Loucy (cell line): ENCODE results near the gene TAB3.

Experiments
- H2AFZ ChIP-seq: fragments of 200-600 bp; sonication (generic); 2 replicates; pipeline ENCODE4 v1.6.0; 2016; ENCODE audit warnings: antibody characterized with exemption, mild to moderate bottlenecking, low read length, moderate library complexity
- H3F3A ChIP-seq: fragments of 200-600 bp; 2 replicates; pipeline ENCODE4 v1.6.0; 2016; ENCODE audit warnings: antibody characterized with exemption, low read depth, mild to moderate bottlenecking
- H3K27me3 ChIP-seq: fragments of 200-600 bp; sonication (generic); 2 replicates; pipeline ENCODE4 v1.6.1; 2014; ENCODE audit warnings: low read length, mild to moderate bottlenecking; ENCODE audit not compliant: insufficient read depth, poor library complexity, severe bottlenecking
- H3K36me3 ChIP-seq: fragments of 200-600 bp; sonication (generic); 2 replicates; pipeline ENCODE4 v1.6.1; 2016; ENCODE audit warnings: low read length; ENCODE audit not compliant: insufficient read depth
- H3K4me1 ChIP-seq: fragments of 200-600 bp; sonication (generic); 2 replicates; pipeline ENCODE4 v1.5.1; 2014; ENCODE audit warnings: low read length, mild to moderate bottlenecking; ENCODE audit not compliant: insufficient read depth, poor library complexity, severe bottlenecking
- H3K4me2 ChIP-seq: fragments of 200-600 bp; sonication (generic); 2 replicates; pipeline ENCODE4 v1.6.0; 2014; ENCODE audit warnings: antibody characterized with exemption, low read length, low read depth, mild to moderate bottlenecking; ENCODE audit not compliant: poor library complexity, severe bottlenecking
- H3K4me3 ChIP-seq: fragments of 200-600 bp; sonication (generic); 2 replicates; pipeline ENCODE4 v1.5.1; 2014; ENCODE audit warnings: low read length, mild to moderate bottlenecking, mixed read lengths; ENCODE audit not compliant: poor library complexity, severe bottlenecking
- H3K79me2 ChIP-seq: fragments of 200-600 bp; sonication (generic); 2 replicates; pipeline ENCODE4 v1.6.1; 2014; ENCODE audit warnings: low read length; ENCODE audit not compliant: insufficient read depth
- H3K9ac ChIP-seq: fragments of 200-600 bp; sonication (generic); 2 replicates; pipeline ENCODE4 v1.6.0; 2014; ENCODE audit warnings: mild to moderate bottlenecking, low read depth, low read length, moderate library complexity; ENCODE audit not compliant: poor library complexity, severe bottlenecking
- H3K9me2 ChIP-seq: fragments of 200-600 bp; sonication (generic); replicated peaks from 2 replicates; pipeline ENCODE4 v1.6.1; 2016; ENCODE audit warnings: low read depth, low read length, mixed read lengths
- H3K9me3 ChIP-seq: fragments of 200-600 bp; sonication (generic); 2 replicates; pipeline ENCODE4 v1.6.1; 2014; ENCODE audit warnings: mild to moderate bottlenecking, antibody characterized with exemption, low read length, low read depth; ENCODE audit not compliant: insufficient read depth
- H4K20me1 ChIP-seq: fragments of 200-600 bp; sonication (generic); 2 replicates; pipeline ENCODE4 v1.6.0; 2014; ENCODE audit warnings: antibody characterized with exemption, low read length, mild to moderate bottlenecking; ENCODE audit not compliant: insufficient read depth, poor library complexity, severe bottlenecking
- CTCF ChIP-seq: fragments of 200-600 bp; sonication (generic); conservative IDR thresholded peaks from 2 replicates; pipeline ENCODE4 v1.5.1; 2014; ENCODE audit warnings: mild to moderate bottlenecking, antibody characterized with exemption, low read length
- EZH2phosphoT487 ChIP-seq: fragments of 200-600 bp; IDR thresholded peaks from 2 replicates; pipeline ENCODE4 v1.6.1; 2018; ENCODE audit warnings: antibody characterized with exemption, mild to moderate bottlenecking, moderate library complexity, borderline replicate concordance

TAB3 gene

GRCh38 chrX:30819080-30819479 lies 70.0 kb downstream of the TAB3 start:
- H3K9me2 ChIP-seq, result no peaks in the 10 kb centered on the region
- no peak overlapping the region for H3K4me2 ChIP-seq
- no peak overlapping the region for H2AFZ ChIP-seq
- H3K79me2 ChIP-seq, result no peaks in the 10 kb centered on the region
- no peaks in the 10 kb centered on the region for H3K9me3 ChIP-seq
- no peak overlapping the region for H3K9ac ChIP-seq
- H4K20me1 ChIP-seq, result no peaks in the 10 kb centered on the region
- no peak overlapping the region for H3K4me3 ChIP-seq
- no peaks in the 10 kb centered on the region for H3F3A ChIP-seq
- no peaks in the 10 kb centered on the region for H3K27me3 ChIP-seq
- TF ChIP-seq EZH2phosphoT487 (no peak), CTCF (no peak)
- no peaks in the 10 kb centered on the region for H3K4me1 ChIP-seq
- no peaks in the 10 kb centered on the region for H3K36me3 ChIP-seq

- Histone ChIP-seq H3K9me2 (no peaks in the 10 kb centered on the region), H3K79me2 (no peaks in the 10 kb centered on the region), H3K9me3 (no peaks in the 10 kb centered on the region), H3K4me1 (no peaks in the 10 kb centered on the region), H3K27me3 (no peaks in the 10 kb centered on the region), H4K20me1 (no peaks in the 10 kb centered on the region), H3F3A (no peaks in the 10 kb centered on the region), H2AFZ (no peak overlapping the region), H3K36me3 (no peaks in the 10 kb centered on the region), H3K4me3 (no peak overlapping the region), H3K4me2 (no peak overlapping the region), H3K9ac (no peak overlapping the region)
- TF ChIP-seq EZH2phosphoT487, result no peak
- TF ChIP-seq CTCF, result no peak
Measured at GRCh38 chrX:30816079-30816478, 73.0 kb downstream of the TAB3 start.

GRCh38 chrX:30814978-30815377 lies 74.1 kb downstream of the TAB3 start:
- TF ChIP-seq CTCF, result no peak
- TF ChIP-seq EZH2phosphoT487, result no peak
- no peaks in the 10 kb centered on the region for H3K4me1 ChIP-seq
- no peaks in the 10 kb centered on the region for H3K36me3 ChIP-seq
- no peak overlapping the region for H3K4me2 ChIP-seq
- H3K9me3 ChIP-seq, result no peaks in the 10 kb centered on the region
- no peaks in the 10 kb centered on the region for H3F3A ChIP-seq
- H3K4me3 ChIP-seq, result no peak overlapping the region
- H3K9ac ChIP-seq, result no peak overlapping the region
- H2AFZ ChIP-seq, result no peak overlapping the region
- no peaks in the 10 kb centered on the region for H3K79me2 ChIP-seq
- H4K20me1 ChIP-seq, result no peaks in the 10 kb centered on the region
- no peaks in the 10 kb centered on the region for H3K9me2 ChIP-seq
- H3K27me3 ChIP-seq, result no peaks in the 10 kb centered on the region
